Measurements from ENCODE around the gene NUBP2. TPM values are rescaled to one million over a fixed set of nuclear protein-coding genes. Genes with fewer than 3 reads are reported as not detected.

The NUBP2 gene
- total RNA-seq, 1 experiment from 2014 or later, result 89.2 TPM

DNA sequence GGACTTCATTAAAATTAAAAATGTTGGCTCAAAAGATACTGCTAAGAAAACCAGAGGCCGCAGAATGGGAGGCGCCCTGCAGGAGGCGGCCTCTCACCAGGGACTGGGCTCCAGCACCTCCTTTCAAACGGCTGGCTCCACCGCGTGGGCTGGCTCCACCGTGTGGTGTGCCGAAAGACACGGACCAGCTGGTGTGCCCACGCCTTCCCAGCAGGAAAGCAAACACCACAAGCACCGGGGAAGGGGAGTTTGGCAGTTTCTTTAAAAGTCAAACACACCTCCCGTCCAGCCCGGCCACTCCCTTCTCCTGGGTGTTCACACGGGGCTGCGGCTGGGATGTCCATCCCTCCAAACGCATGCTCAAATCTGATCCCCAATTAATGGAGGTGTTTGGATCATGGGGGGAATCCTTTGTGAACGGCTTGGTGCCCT, 30.0 kb downstream of the NUBP2 start (continued):
- no peak for TF ChIP-seq HMGA2 (CRISPR knock-in tag; IDR thresholded peaks at IDR 0.05)
- TF ChIP-seq ETV6 (CRISPR knock-in tag; IDR thresholded peaks at IDR 0.05), result no peak
- no peak for TF ChIP-seq NFATC4 (CRISPR knock-in tag; IDR thresholded peaks at IDR 0.05)
- TF ChIP-seq, protein P1, sequence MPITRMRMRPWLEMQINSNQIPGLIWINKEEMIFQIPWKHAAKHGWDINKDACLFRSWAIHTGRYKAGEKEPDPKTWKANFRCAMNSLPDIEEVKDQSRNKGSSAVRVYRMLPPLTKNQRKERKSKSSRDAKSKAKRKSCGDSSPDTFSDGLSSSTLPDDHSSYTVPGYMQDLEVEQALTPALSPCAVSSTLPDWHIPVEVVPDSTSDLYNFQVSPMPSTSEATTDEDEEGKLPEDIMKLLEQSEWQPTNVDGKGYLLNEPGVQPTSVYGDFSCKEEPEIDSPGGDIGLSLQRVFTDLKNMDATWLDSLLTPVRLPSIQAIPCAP (CRISPR knock-in tag; IDR thresholded peaks at IDR 0.05), result no peak
- no peak for TF ChIP-seq ZNF138 (CRISPR knock-in tag; conservative IDR thresholded peaks at IDR 0.05)
- no peak for TF ChIP-seq TP53 (CRISPR knock-in tag; IDR thresholded peaks at IDR 0.05)

DNA sequence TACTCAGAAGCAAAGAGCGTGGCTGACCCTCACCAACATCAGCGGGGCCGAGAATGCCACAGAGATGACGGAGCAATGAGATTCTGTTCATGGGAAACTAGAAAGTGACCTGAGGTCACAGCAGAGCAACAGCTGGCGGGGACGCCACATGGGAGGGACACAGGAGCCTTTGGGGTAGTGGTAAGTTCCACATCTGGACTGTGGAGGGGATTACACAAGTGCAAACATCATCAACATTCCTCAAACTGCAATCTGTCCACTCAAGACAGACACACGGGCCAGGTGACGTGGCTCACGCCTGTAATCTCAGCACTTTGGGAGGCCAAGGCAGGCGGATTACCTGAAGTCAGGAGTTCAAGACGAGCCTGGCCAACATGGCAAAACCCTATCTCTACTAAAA, 32.7 kb downstream of the NUBP2 start:
- DNase-seq (ENCODE audit: low spot score) (no peak), ATAC-seq (no peak)
- Mint-ChIP-seq H3K4me1 (no peaks in the 10 kb centered on the region), H3K27me3 (ENCODE audit: low read depth) (no peaks in the 10 kb centered on the region), H3K36me3 (peaks cover 6% of the 10 kb centered on the region), H3K4me3 (no peak overlapping the region), H3K27ac (no peak overlapping the region), H3K9me3 (no peaks in the 10 kb centered on the region)
- CTCF ChIA-PET, result no interaction called here
- POLR2A ChIA-PET, result no interaction called here
- TF ChIP-seq ZBTB21 (CRISPR knock-in tag; IDR thresholded peaks at IDR 0.05; ENCODE audit: borderline replicate concordance) (no peak), PRRX2 (CRISPR knock-in tag; IDR thresholded peaks at IDR 0.05) (no peak), ZNF416 (CRISPR knock-in tag; IDR thresholded peaks at IDR 0.05) (no peak), FOXP1 (CRISPR knock-in tag; IDR thresholded peaks at IDR 0.05; ENCODE audit: borderline replicate concordance) (no peak), OVOL2 (CRISPR knock-in tag; IDR thresholded peaks at IDR 0.05; ENCODE audit: borderline replicate concordance) (no peak), NFE2L1 (CRISPR knock-in tag; IDR thresholded peaks at IDR 0.05) (no peak), IRF2 (CRISPR knock-in tag; IDR thresholded peaks at IDR 0.05; ENCODE audit: borderline replicate concordance, low read depth) (no peak)
- TF ChIP-seq, protein P2, sequence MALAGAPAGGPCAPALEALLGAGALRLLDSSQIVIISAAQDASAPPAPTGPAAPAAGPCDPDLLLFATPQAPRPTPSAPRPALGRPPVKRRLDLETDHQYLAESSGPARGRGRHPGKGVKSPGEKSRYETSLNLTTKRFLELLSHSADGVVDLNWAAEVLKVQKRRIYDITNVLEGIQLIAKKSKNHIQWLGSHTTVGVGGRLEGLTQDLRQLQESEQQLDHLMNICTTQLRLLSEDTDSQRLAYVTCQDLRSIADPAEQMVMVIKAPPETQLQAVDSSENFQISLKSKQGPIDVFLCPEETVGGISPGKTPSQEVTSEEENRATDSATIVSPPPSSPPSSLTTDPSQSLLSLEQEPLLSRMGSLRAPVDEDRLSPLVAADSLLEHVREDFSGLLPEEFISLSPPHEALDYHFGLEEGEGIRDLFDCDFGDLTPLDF (CRISPR knock-in tag; IDR thresholded peaks at IDR 0.05), result no peak

DNA sequence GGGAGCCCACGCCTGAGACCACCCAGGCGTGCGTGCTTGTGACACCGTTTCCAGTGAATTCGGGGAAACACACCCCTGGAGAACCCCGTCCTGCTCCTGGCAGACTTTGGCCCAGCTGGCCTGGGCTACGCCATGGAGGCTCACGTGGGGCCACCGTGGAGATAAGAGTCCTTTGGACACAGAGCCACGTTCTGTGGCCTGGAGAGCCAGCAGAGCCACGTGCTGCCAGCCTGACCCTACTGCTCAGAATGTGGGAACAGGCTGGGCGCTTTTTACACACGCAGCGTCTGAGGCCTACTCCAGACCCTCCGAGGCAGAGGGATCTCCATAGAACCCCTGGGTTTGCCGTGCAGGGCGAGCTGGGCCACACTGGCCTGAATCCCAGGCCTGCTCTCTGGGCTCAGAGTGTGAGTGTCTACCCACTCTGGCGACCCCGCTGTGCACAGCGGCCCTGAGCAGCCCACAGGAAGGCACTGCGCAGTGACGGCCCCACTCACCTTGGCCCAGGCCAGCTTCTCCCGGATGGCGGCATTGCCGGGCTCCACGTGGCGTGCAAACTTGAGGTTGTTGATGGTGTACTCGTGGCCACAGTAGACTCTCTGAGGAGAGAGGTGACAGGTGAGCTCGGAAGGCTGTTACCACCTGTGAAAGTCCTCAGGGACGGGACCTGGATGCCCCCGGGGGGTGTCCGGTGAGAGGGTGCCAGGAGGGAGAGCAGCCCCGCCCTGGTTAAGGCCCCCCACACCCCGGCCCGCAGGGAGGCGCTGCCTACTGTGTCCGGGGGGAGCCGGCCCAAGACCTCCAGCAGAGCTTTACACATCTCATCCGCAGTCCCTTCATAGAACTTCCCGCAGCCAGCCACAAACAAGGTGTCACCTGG, 33.9 kb downstream of the NUBP2 start:
- no peak for DNase-seq (ENCODE audit: low spot score)
- CTCF ChIA-PET, result no interaction called here
- no peak for ATAC-seq
- no peaks in the 10 kb centered on the region for H3K4me1 Mint-ChIP-seq
- POLR2A ChIA-PET, result no interaction called here
- H3K4me3 Mint-ChIP-seq, result no peak overlapping the region
- no peaks in the 10 kb centered on the region for H3K27me3 Mint-ChIP-seq (ENCODE audit: low read depth)
- TF ChIP-seq, protein P3, sequence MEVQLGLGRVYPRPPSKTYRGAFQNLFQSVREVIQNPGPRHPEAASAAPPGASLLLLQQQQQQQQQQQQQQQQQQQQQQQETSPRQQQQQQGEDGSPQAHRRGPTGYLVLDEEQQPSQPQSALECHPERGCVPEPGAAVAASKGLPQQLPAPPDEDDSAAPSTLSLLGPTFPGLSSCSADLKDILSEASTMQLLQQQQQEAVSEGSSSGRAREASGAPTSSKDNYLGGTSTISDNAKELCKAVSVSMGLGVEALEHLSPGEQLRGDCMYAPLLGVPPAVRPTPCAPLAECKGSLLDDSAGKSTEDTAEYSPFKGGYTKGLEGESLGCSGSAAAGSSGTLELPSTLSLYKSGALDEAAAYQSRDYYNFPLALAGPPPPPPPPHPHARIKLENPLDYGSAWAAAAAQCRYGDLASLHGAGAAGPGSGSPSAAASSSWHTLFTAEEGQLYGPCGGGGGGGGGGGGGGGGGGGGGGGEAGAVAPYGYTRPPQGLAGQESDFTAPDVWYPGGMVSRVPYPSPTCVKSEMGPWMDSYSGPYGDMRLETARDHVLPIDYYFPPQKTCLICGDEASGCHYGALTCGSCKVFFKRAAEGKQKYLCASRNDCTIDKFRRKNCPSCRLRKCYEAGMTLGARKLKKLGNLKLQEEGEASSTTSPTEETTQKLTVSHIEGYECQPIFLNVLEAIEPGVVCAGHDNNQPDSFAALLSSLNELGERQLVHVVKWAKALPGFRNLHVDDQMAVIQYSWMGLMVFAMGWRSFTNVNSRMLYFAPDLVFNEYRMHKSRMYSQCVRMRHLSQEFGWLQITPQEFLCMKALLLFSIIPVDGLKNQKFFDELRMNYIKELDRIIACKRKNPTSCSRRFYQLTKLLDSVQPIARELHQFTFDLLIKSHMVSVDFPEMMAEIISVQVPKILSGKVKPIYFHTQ (CRISPR knock-in tag; IDR thresholded peaks at IDR 0.05), result no peak
- TF ChIP-seq FOXK1 (CRISPR knock-in tag; IDR thresholded peaks at IDR 0.05), result no peak
- TF ChIP-seq TP53 (CRISPR knock-in tag; IDR thresholded peaks at IDR 0.05), result no peak
- no peak overlapping the region for H3K27ac Mint-ChIP-seq
- peaks cover 6% of the 10 kb centered on the region for H3K36me3 Mint-ChIP-seq
- no peaks in the 10 kb centered on the region for H3K9me3 Mint-ChIP-seq

DNA sequence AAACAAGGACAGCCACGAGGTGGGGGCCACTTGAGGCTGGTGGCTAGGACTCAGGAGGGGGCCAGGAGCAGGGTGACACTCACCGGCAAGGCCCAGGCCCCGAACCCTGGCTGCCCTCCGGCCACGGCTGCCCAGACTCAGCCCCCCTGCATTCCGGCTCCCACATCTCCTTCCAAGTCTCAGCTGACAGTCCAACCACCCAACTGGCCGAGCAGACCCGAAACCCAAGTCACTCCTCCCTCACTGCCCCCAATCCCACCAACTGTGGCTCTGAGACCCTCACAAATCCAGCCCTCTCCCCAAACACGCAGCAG, 34.5 kb downstream of the NUBP2 start:
- H3K4me3 Mint-ChIP-seq, result no peak overlapping the region
- ATAC-seq (no peak), DNase-seq (ENCODE audit: low spot score) (no peak)
- H3K27ac Mint-ChIP-seq, result no peak overlapping the region
- peaks cover 6% of the 10 kb centered on the region for H3K36me3 Mint-ChIP-seq
- no peaks in the 10 kb centered on the region for H3K9me3 Mint-ChIP-seq
- H3K27me3 Mint-ChIP-seq (ENCODE audit: low read depth), result no peaks in the 10 kb centered on the region
- CTCF ChIA-PET, result no interaction called here
- H3K4me1 Mint-ChIP-seq, result no peaks in the 10 kb centered on the region
- POLR2A ChIA-PET, result no interaction called here
- TF ChIP-seq, protein P4, sequence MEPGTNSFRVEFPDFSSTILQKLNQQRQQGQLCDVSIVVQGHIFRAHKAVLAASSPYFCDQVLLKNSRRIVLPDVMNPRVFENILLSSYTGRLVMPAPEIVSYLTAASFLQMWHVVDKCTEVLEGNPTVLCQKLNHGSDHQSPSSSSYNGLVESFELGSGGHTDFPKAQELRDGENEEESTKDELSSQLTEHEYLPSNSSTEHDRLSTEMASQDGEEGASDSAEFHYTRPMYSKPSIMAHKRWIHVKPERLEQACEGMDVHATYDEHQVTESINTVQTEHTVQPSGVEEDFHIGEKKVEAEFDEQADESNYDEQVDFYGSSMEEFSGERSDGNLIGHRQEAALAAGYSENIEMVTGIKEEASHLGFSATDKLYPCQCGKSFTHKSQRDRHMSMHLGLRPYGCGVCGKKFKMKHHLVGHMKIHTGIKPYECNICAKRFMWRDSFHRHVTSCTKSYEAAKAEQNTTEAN (CRISPR knock-in tag; IDR thresholded peaks at IDR 0.05), result no peak
- TF ChIP-seq IRF2 (CRISPR knock-in tag; IDR thresholded peaks at IDR 0.05; ENCODE audit: borderline replicate concordance, low read depth), result no peak
- TF ChIP-seq, protein P5, sequence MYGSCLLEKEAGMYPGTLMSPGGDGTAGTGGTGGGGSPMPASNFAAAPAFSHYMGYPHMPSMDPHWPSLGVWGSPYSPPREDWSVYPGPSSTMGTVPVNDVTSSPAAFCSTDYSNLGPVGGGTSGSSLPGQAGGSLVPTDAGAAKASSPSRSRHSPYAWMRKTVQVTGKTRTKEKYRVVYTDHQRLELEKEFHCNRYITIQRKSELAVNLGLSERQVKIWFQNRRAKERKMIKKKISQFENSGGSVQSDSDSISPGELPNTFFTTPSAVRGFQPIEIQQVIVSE (CRISPR knock-in tag; IDR thresholded peaks at IDR 0.05; ENCODE audit: borderline replicate concordance), result no peak
- no peak for TF ChIP-seq TP53 (CRISPR knock-in tag; IDR thresholded peaks at IDR 0.05)
- TF ChIP-seq, protein P6, sequence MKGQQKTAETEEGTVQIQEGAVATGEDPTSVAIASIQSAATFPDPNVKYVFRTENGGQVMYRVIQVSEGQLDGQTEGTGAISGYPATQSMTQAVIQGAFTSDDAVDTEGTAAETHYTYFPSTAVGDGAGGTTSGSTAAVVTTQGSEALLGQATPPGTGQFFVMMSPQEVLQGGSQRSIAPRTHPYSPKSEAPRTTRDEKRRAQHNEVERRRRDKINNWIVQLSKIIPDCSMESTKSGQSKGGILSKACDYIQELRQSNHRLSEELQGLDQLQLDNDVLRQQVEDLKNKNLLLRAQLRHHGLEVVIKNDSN (CRISPR knock-in tag; IDR thresholded peaks at IDR 0.05), result no peak
- no peak for TF ChIP-seq ZNF121 (CRISPR knock-in tag; IDR thresholded peaks at IDR 0.05)
- no peak for TF ChIP-seq ZNF263 (CRISPR knock-in tag; IDR thresholded peaks at IDR 0.05; ENCODE audit: low read depth)
- TF ChIP-seq TEAD1 (CRISPR knock-in tag; IDR thresholded peaks at IDR 0.05), result no peak
- TF ChIP-seq, protein P7, sequence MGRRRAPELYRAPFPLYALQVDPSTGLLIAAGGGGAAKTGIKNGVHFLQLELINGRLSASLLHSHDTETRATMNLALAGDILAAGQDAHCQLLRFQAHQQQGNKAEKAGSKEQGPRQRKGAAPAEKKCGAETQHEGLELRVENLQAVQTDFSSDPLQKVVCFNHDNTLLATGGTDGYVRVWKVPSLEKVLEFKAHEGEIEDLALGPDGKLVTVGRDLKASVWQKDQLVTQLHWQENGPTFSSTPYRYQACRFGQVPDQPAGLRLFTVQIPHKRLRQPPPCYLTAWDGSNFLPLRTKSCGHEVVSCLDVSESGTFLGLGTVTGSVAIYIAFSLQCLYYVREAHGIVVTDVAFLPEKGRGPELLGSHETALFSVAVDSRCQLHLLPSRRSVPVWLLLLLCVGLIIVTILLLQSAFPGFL (CRISPR knock-in tag; IDR thresholded peaks at IDR 0.05; ENCODE audit: borderline replicate concordance), result no peak
